GM19372 (cell line): ENCODE results near the gene BORCS6.
"Not testable (repeated sequence)": the region's sequence is repeated elsewhere in the genome, so short reads cannot be mapped to it uniquely, and the experiment has no call there.

Experiments
- ATAC-seq: cut with Tn5 transposase; IDR thresholded peaks from one replicate; pipeline ENCODE4 v1.9.1; 2021; ENCODE audit warnings: mild to moderate bottlenecking, low read depth, moderate library complexity; ENCODE audit not compliant: unreplicated experiment

BORCS6 gene

GRCh38 chr17:8189711-8190477, at the start of gene BORCS6:
Gene BORCS6 (minus strand): TSS chr17:8190180. CDS start chr17:8190140, 40 bp downstream.
- ATAC-seq: peak; percentile 49

- ATAC-seq: no peak
These were observed 47.9 kb upstream of the BORCS6 start for GRCh38 chr17:8237886-8238285.

- ATAC-seq: no peak
These were observed 47.2 kb upstream of the BORCS6 start for GRCh38 chr17:8237175-8237574.

GRCh38 chr17:8235676-8236075, 45.7 kb upstream of the BORCS6 start:
- ATAC-seq: no peak

DNA sequence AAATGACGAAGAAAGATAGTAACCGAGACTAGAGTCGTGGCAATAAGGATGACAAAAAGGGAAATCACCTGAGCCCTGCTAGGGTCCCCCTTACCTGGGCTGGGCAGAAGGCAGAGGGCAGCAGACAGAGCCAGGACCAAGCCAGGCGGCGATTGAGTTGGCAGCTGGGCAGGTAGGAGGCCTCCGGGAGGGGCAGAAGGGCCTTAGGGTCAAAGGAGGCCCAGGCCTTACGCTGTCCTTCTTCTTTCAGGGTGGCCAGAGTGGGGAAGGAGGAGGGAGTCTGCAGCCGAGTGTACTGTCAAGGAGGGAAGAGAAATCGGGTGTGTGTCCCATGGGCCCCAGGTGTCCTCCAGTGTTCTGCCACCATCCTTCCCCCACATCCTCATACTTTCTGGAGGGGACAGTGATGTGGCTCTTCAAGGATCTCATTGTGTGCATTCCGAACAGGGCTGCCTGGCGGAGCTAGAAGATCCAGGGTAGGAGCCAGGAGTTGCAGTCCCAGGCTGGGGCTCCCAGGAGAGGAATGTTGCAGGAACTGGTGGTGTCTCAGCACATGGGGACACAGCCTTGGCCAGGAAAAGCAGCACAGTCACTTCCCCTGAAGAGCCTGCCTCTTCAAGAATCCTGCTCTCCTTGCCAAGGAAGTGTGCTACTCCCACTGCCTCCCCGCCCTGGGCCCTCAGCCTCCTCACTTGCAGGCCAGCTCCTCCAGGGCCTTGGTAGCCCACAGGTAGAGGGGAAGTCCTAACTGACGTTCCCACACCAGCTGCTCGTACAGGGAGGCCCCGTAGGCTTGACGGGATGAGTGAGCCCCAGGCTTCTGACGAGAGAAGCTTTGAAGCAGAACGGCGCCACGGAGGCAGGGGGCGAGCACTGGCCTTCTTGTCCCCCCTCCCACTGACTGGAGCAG, 44.6 kb upstream of the BORCS6 start:
- ATAC-seq: no peak

DNA sequence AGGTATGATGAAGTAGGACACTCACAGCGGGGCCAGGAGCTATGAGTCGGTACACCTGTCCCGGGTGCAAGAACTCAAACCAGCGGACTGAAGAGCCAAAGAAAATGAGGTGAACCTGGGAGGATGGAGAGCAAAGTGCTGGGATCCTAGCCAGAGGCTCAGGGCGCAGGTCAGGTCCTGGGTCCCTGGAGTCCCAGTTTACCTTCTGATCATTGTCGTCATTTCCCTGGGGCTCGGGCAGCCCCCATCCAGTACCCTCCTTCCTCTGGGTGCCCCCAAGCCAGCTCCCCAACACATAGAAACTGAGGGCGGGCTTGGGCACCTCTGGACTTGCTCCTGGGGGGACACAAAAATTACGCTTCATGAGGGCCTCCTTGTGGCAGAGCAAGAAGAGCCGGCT, 41.7 kb upstream of the BORCS6 start:
- no peak for ATAC-seq

GRCh38 chr17:8227238-8227581, 37.2 kb upstream of the BORCS6 start:
- no peak for ATAC-seq

DNA sequence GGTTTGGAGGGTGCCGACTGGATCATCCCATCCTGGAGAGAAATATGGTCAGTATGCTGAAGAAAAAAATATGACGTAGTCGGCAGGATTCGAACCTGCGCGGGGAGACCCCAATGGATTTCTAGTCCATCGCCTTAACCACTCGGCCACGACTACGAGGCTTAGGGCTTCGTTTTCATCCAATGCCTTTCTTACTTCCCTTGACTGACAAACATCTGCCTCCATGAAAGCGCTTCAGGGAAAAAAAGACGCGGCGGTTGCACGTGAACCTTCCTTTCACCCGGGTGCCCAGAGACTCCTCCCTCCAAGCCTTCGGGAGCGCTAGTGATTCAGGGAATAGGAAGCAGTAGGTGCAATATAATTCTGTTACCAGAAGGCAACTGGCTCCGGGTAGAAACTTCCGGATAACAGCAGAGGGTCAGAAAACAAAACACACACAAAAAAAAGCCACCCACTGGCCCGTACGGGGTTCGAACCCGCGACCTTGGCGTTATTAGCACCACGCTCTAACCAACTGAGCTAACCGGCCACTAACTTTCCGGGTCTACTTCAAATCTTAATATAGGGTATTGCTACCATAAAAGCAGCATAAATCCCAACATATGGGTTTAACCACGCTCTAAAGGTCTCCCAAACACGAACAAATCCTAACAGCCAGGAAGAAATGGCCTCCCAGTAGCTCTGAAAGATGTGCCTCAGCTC, 36.7 kb upstream of the BORCS6 start:
- no peak for ATAC-seq

DNA sequence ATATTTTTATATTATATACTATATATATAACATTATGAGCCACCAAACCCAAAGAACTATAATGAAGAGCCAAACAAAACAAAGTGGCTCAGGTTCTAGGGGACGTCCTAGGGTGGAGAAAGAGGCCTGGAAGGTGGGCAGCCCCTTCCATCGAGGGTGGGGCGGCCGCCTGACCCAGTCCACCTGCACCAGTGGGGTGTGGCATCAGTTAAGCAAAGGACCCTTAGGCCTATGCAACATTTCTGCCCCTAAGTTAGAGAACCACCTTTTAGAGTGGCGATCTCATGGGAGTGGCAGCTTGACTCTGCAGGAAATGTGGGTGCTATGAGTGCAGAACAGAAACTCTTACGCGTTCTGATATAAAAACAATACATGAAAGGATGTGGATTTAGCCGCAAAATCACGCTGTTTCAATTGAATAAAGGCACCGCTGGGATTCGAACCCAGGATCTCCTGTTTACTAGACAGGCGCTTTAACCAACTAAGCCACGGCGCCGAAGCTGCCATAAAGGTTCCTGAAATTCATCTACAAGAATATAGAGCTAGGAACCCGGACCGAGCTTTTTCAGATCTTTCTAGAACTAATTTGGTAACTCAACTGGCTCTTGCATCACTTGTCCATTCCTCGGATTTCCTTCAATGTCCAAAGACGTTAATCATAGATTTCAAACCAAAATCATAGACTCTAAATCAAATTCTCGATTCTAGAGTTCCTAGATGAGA, 36.0 kb upstream of the BORCS6 start:
- no peak for ATAC-seq

DNA sequence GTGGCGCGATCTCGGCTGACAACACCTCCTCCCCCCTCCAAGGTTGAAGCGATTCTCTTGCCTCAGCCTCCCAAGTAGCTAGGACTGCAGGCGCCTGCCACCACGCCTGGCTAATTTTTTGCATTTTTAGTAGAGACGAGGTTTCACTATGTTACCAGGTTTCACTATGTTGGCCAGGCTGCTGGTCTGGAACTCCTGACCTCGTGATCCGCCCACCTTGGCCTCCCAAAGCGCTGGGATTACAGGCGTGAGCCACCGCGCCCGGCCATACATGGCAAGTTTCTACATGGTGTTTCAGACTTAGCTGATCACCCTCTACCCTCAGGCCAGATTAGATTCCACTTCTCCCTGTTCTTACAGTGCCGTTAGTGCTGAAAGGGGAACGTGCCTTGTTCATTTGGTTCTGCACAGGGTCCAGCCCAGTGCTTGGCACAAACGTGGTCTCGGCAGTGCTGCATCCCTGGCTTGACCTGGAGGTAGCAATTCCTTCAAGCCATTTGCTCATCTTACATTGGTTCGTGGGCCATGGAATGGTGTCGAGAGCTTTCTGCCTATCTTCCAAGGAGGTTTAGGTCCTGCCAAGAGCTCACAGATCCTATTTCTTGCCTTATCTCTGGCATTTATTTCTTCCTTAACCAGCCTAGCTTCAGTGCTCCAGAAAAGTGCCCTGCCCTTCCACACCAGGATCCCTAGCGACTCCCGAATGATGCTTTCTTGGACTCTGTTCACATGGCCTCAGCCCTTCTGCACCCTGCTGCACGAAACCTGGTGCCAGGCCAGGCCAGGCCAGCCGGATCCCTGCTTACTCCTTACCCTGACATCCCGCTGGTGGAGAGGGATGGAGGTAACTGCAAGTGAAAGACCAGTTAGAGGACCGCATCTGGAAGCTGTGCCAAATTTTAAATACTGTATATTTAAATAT, 35.2 kb upstream of the BORCS6 start:
- ATAC-seq: no peak

GRCh38 chr17:8223356-8224126, 33.6 kb upstream of the BORCS6 start:
- ATAC-seq: no peak

DNA sequence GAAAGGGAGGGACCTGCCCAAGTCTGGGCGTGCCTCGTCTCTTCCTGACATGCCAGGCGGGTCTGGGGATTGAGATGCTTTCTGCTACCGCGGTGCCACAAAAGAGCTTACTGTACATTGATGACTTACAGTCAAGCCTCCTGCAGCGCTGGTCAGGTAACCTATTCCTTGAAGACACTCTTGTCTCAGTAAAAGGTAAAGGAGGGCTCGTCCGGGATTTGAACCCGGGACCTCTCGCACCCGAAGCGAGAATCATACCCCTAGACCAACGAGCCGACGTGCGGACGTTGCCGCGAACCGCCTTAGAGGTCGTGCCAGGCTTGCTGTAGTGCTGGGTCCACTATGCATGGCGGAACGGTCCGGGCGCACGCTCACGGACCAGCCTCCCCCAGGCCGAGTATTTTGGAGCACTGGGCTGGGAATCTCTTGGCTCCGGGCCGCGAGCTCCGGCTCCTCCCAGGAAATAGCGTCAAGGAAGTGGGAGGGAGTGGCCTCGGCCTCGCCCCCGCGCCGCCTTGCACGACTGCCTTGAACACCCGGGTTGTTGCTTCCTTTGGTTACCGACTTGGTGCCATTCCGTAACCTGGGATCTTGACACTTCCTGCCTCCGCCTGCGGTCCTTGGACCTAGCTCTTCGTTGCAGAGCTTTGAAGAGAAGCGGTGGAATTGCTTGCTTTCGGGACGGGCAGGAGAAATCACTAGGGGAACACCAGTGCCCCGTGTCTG, 32.8 kb upstream of the BORCS6 start:
- peak; percentile 31 for ATAC-seq

DNA sequence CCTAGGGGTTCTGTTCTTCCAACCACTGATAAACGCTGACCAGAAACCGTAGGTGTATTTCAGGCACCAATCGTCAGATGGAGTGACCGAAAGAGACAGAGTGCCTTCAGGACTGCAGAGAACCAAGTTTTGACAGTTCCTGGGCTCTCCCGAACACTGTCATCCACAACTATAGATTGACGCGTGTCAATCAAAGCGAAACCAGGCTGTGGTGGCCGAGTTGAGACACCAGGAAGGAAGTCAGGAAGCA, 32.3 kb upstream of the BORCS6 start:
- ATAC-seq: peak; percentile 35

- ATAC-seq: peak; percentile 33
These were observed 31.8 kb upstream of the BORCS6 start for GRCh38 chr17:8221663-8222379.

DNA sequence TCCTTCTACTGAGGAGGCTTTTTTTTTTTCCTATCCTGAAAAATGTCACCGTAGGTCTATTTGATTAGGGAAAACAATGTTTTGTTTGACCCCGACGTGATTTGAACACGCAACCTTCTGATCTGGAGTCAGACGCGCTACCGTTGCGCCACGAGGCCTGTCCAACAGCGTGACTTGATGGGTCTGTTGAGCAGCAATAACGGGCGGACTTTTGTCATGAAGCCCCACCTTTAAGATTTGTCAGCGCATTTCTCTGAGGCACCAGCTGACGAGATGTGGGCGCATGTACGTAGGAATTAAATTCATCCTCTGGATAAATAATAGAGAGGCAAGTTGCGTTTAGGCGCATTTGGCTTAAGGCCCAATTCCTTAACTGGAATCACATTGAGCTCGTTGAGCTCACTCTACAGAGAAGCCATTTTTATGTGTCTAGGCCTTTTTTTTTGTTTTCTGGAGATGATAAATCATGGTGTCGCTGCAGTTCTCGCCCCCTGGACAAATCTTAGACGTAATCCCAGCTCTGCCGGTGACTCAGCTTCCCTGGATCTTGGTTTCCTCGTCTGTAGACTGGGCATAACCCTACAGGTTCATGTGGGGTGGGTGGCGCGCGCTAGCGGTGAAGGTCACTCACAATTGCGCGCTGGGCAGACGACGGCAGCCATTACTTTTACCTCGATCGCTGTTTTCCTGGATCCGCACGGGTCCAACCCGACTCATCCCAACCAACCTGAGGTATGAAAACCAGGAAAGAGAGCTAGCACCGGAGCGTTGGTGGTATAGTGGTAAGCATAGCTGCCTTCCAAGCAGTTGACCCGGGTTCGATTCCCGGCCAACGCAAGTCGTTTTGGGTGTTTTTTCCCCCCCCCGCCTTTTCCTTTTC, 31.0 kb upstream of the BORCS6 start:
- no peak for ATAC-seq

GRCh38 chr17:8214000-8214399, 24.0 kb upstream of the BORCS6 start:
- ATAC-seq: not testable (repeated sequence)
